NCI-H1417 treated with DMSO at 0.1 percent for 48 hours (cell line): Measurements from ENCODE around the gene MAP2K1.

Experiments
- DNase-seq: peaks from one replicate; lab custom pipeline; 2025; lab: John Stamatoyannopoulos, UW

MAP2K1 gene

DNA sequence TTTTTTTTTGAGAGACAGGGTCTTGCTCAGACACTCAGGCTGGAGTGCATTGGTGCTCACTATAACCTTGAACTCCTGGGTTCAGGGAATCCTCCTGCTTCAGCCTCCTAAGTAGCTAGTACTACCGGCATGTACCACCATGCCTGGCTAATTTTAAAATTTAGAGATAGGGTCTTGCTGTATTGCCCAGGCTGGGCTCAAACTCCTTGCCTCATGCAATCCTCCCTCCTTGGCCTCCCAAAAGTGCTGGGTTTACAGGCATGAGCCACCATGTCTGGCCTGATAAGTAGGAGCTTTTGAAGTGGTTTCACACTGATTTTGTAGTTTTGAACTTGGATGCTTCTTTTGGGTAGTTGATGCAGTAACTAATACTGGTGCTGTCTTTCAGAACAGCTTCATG is 7.8 kb downstream of the MAP2K1 start:
- no peak for DNase-seq

- DNase-seq, result no peak
These were observed 8.2 kb downstream of the MAP2K1 start for GRCh38 chr15:66394915-66395314.

DNA sequence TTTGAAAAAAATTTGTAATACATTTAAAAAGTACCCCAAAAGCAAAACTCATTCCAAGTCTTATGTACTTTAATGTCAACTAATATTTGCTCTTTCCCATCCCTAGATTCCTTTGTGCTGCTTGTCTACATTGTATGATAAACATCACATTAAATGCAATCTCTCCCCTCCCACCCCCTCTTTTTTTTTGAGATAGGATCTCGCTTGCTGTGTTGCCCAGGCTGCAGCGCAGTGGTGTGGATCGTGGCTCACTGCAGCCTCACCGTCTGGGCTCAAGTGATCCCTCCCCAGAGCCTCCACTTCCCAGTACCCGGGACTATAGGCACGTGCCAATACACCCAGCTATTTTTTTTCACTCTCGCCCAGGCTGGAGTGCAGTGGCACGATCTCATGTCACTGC is 12.6 kb downstream of the MAP2K1 start:
- DNase-seq, result no peak

- no peak for DNase-seq
These were observed 13.7 kb downstream of the MAP2K1 start for GRCh38 chr15:66400351-66400774.

GRCh38 chr15:66401130-66402021 is 14.7 kb downstream of the MAP2K1 start:
- no peak for DNase-seq

DNA sequence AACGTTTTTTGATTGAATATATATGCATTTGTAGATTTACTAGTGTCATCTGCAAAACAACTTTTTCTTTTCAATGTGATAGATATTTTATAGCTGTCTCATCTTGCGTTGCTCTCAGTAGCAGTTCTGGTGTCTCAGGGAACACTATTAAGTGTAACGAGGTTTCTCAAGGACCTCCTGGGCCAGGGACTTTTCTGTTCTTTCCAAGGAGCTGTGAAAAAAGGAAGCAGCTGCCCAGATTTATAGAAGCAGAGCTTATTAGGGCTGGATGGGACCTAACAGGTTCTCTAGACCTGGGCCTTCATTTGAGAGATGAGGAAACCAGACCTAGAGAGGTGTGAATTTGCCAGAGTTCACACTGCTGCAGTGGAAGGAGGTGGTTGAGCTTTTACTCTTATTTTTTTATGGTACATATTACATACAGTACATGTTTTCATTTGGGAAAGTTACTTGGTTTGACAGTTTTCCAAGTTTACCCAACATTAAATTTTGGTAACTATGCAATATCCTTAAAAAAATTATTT is 16.1 kb downstream of the MAP2K1 start:
- no peak for DNase-seq

GRCh38 chr15:66403323-66403722 is 16.6 kb downstream of the MAP2K1 start:
- no peak for DNase-seq

GRCh38 chr15:66404122-66404521 is 17.4 kb downstream of the MAP2K1 start:
- no peak for DNase-seq

- DNase-seq, result no peak
These were observed 17.8 kb downstream of the MAP2K1 start for GRCh38 chr15:66404532-66404931.

DNA sequence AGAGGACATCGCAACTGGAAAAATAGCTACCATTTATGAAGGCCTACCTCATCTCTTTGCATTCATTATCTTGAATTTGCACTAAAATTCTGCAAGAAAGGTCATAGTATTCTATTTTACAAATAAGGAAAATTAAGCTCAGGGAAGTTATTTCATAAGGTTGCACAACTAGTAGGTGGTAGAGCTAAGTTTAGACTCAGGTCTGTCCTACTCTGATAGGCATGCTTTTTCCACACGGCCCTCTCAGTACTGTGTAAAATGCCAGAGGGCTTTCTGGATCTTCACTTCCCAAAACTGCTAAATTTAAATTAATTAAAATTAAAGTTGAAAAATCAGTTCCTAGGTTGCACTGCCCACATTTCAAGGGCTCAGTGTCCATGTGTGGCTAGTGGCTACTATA is 18.3 kb downstream of the MAP2K1 start:
- DNase-seq, result no peak

DNA sequence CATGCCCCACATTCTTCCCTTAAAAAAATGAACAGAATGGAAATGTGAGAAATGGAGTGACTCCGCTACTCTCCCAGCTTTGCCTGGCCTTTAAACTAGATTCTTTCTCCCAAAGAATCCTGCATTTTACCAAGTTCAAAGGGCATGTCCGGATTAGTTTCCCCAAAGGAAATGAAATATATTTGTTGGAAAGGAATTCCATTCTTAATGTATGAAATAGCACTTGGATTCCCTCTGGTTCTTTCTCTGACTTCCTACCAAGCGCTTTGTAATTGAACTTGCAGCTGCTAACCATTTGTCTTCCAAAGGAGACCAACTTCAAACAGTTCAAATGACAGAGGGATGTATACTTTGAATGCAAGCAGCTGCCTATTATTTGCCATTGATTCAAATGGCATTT is 18.9 kb downstream of the MAP2K1 start:
- DNase-seq, result no peak

GRCh38 chr15:66408254-66408653 is 21.5 kb downstream of the MAP2K1 start:
- DNase-seq, result no peak

- no peak for DNase-seq
These were observed 22.1 kb downstream of the MAP2K1 start for GRCh38 chr15:66408675-66409282.

DNA sequence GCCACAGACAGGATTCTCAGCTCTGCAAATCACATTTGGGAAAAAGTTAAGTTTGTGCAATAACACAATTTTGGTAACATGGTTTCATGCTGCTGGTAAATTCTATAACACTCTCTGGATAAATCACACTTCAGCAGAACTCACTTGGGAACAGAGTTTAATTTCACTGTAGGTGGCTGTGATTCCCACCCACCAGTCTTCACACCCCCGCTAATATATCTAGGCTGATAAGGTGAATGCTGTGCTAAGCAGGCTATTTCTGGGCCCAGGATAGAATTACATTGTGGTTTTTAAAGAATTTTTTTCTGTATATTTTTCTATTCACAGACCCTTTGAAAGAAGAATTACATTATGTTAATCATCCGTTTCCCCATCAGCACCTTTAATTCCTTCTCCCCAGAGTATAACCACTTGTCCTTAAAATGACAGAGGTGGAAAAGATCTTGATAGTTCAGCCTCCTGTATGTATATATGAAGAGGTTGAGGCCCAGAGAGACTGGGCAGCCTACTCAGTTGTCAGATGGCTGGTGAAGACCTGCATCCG is 22.9 kb downstream of the MAP2K1 start:
- DNase-seq, result no peak

- DNase-seq, result no peak
These were observed 24.5 kb downstream of the MAP2K1 start for GRCh38 chr15:66411190-66411589.

DNA sequence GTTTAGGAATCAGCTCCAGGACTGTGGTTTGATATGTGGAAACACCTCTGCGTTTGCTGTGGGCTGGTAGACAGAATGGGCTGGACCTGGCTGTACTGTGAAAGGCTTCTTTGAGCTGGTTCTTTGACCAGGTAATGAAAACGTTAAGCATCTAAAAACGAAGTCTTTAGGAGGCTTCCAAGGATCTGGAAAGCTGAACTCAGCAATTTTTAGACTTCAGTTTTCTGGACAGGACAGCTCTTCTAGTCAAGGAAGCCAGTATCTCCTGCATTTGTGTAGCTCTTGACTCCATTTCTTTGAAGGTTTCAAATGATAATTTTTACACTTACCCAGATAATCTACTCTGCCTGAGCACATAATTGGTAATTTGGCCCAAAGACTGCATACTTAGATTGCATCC is 25.5 kb downstream of the MAP2K1 start:
- DNase-seq, result no peak

DNA sequence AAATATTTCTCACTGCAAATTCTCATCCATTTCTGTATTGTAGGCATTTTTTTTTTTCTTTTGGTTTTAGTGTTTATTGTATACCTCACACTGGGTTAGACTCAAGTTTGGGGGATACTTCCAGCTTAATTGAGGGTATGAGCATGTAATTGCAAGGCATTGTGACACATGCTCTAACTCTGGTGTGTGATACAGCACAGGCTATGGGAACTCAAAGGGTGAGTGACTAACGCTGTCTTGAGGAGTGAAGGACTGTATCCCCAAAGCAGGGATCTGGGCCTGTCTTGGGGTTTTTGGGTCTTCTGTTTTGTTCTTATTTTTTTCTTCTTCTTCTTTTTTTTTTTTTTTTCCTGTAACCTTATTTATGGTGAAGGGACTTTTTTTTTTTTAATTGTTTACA is 26.9 kb downstream of the MAP2K1 start:
- no peak for DNase-seq

DNA sequence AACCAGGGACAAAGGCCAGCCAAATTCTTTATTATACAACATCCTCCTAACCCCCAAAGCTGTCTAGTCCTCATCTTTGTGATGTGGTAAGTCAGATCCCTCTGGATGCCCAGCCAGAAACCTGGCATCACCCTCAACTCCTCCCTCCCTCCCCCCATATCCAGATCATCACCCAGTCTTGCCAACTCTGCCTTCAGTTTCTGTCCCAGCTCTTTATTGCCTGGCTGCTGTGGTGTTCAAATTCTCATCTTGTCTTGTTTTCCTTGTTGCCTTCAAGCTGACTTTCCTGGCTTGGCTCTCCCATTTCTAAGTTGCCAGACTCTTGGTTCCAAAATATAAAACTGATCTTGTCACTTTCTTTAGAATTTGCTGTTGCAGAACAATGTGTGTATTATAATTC is 28.6 kb downstream of the MAP2K1 start:
- DNase-seq, result no peak

DNA sequence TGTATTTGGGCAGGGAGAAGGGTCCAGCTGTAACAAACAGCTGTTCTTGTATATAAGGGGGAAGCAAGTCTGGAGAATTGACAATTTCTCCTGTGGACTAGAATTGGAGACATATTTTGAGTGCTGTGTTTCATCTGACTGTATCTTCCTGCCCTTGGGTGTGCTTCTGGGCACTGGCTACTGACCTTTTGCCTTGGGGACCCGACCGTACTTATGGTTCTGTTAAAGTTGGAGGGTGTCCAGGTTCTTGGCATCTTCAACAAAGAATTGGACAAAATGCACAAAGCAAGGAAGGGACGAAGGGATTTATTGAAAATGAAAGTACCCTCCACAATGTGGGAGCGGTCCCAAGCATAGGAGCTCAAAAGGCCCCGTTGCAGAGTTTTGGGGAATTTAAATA is 31.0 kb downstream of the MAP2K1 start:
- DNase-seq, result no peak

DNA sequence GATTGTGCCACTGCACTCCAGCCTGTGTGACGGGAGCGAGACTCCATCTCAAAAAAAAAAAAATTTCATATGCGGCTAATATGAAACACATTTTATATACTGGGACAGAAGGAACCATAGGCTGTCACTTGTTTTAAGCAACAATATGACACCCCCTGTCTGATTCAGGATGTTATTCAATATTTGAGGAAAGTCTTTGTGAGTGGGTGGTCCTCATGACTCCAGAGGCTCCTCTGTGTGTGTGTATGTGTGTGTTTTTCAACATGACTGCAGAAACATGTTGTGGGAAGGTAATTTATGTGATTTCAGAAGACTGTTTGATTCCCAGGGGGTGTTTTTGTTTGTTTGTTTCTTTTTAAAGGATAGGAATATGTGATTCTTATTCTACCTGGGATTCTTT is 32.8 kb downstream of the MAP2K1 start:
- no peak for DNase-seq

DNA sequence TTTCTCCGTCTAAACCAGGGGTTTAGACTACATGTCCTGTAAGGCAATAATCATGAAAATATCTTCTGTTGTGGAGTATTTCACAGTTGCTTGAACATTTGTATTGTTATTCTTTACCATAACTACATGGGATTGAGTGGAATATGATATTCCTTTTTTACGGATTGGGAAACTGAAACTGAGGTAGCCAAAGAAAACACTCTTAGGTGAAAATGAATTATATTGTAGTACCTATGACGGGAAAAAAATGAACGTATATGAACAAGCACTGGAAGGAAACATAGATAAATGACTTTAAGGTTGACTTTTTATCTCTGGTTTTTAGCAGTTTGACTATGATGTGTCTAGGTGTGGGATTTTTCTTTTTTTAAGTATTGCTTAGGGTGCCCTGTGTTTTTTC is 35.6 kb downstream of the MAP2K1 start:
- no peak for DNase-seq

DNA sequence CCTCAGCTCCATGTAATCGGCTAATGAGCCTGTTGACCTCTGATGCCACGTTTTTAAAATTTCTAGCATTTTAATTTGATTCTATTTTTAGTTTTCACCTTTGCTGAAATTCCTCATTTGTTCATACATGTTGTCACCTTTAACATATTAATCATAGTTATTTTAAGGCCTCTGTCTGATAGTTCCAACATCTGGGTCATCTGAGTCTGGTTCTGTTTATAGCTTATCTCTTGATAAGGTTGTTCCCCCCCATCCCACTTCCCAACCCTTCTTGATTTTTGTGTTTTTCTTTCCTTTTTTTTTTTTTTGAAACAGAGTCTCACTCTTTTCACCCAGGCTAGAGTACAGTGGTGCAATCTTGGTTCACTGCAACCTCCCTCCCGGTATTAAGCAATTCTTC is 36.4 kb downstream of the MAP2K1 start:
- no peak for DNase-seq

DNA sequence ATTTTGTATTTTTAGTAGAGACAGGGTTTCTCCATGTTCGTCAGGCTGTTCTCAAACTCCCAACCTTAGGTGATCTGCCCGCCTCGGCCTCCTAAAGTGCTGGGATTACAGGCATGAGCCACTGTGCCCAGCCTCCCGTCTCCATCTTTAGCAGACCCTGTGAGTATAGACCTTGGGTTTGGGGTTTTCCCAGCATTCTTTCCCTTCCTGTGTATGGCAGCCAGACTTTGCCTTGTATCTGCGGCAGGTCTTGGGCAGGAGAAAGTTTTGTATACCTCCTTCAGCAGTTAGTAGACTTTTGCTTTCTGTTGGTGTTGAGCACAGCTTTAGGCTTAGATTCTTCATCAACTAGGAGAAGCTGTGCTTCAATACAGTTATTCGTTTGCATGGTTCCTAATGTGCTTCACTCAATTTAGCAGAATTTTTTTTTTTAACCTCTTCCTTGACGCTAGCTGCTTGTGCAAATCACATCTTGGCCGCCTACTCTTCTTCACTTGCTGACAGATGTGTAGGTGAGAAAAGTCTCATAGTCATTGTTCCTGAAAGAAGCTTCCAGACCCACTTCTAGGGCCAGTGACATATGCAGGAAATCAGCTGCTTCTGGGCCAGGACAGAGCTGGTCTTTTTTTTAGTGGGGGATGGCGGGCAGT is 38.4 kb downstream of the MAP2K1 start:
- no peak for DNase-seq
